Raji (cell line): ENCODE measurements around the gene POU2AF1.

ENCODE experiments used
- POLR2A ChIP-seq: IDR thresholded peaks from 2 replicates; pipeline ENCODE4 v1.6.1; 2011; ENCODE audit warnings: low read depth, low read length, control low read depth; ENCODE audit not compliant: insufficient read depth

POU2AF1 gene, protein sequence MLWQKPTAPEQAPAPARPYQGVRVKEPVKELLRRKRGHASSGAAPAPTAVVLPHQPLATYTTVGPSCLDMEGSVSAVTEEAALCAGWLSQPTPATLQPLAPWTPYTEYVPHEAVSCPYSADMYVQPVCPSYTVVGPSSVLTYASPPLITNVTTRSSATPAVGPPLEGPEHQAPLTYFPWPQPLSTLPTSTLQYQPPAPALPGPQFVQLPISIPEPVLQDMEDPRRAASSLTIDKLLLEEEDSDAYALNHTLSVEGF

DNA sequence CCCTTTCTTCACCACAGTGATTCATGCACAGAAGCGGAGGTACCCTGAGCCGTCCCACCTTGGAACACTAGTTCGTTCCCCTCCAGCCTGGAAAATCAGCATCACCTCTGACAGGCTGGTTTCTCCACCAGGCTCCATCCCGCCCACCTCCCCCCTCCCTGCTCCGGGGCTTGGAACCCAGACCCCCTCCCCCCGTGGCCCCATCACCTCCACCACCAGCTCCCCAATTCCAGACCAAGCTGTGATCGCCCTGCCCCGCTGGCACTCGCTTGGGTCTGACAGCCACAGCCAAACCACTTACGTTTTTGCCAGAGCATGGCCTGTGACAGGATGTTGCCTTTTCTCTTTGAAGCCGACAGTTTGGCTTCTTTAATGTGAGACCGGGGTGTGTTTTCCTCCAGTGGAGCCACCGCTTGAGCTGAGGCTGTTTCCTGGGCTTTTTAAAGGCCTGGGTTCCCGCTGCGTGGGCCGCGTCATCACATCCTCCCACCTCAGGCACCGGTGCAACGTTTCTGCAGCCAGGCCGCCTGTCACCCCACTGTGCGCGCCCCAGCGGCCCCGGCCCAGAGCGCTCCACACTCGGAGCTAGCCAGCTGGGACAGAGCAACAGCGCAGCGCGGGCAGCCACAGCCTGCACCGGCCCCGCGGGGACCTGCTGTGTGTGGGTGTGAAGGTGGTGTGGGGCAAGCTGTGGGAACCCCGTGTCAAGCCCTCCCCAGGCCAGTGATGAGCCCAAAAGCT lies at the start of gene POU2AF1:
POU2AF1 (minus strand) TSS at position 415 of the 741 bp plus-strand sequence; CDS start at position 317, 98 bp downstream.
- TF ChIP-seq POLR2A = peak; percentile 96

GRCh38 chr11:111428113-111428876 lies 49.2 kb upstream of the POU2AF1 start:
- TF ChIP-seq POLR2A = no peak

- TF ChIP-seq POLR2A = no peak
These were observed 48.4 kb upstream of the POU2AF1 start for GRCh38 chr11:111427471-111427912.

DNA sequence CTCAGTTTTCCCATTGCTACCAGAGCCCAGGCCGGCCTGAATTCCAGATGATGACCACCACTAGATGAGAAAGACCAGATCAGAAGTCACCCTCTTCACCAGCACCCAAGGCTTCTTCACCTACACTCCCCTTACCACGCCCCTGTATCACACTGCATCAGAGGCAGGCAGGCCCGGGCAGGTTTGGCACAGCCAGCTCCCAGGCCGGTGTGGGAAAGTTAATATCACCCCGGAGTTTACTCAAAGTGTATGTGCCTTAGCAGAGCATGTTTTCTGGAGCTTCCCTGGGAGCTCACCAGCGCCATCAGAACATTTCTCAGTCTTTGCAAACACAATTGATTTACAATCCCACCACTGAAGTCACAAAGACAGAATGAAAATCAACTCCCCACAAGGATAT lies 47.5 kb upstream of the POU2AF1 start:
- no peak for TF ChIP-seq POLR2A

DNA sequence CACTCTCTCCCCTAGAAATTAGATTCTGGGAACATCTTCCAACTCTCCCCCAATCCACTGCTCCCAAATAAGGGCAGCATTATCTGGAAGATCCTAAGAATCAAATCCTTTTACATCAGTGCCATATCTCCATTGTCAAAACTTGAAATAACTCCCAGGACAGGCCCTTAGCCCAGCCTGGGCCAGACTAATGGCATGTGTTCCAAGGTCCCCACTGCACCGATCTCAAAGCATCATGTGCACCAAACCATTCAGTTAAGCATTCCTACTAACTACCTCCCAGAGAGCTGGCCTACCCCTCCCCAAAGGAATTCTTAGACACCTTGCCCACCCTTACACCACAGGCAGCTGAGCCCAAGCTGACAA lies 44.2 kb upstream of the POU2AF1 start:
- TF ChIP-seq POLR2A = no peak

GRCh38 chr11:111422494-111423249 lies 43.6 kb upstream of the POU2AF1 start:
- TF ChIP-seq POLR2A = 0 out of 2 replicates have a peak, but pooled peaks have one; percentile 25

GRCh38 chr11:111421251-111421650 lies 42.2 kb upstream of the POU2AF1 start:
- TF ChIP-seq POLR2A = no peak

GRCh38 chr11:111419641-111420327 lies 40.7 kb upstream of the POU2AF1 start:
- TF ChIP-seq POLR2A = no peak

DNA sequence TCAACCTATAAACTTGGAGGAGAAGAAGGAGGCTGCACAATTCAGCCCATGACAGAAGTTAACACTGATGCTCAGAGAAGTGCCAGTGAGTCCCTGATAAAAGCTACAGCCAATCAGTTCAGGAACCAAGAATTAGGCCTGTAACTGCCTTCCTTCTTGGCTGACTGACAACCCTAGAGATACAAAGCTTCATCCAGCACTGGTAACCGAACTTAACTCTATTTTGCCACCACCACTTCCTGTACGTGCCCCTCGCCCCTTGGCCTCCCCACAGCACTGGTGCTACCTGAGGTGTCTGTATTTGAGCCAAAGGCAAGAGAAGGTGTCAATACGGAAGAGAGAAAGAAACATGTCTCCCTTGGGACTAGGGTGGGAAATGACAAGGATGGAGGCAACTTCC lies 40.1 kb upstream of the POU2AF1 start:
- no peak; the same call in 1 of the 2 replicates for TF ChIP-seq POLR2A

DNA sequence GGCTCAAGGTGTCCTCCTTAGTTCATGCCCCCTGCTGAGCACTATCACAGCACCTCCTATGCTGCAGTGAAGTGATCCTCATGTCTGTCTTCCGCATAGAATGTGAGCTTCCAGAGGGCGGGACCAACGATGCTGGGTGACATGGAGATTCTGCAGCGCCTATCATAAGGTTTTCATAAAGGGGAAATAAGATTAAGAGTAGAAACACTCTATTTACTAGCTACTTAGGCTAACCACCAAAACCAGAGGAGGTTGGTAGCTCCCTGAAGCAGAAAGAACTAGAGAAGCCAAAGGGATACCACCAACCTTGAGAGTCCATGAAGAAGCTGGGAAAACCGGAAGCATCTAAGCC lies 39.3 kb upstream of the POU2AF1 start:
- TF ChIP-seq POLR2A = no peak

GRCh38 chr11:111417766-111418435 lies 38.8 kb upstream of the POU2AF1 start:
- TF ChIP-seq POLR2A = no peak

GRCh38 chr11:111417011-111417765 lies 38.1 kb upstream of the POU2AF1 start:
- TF ChIP-seq POLR2A = peak; percentile 65

GRCh38 chr11:111416231-111416960 lies 37.3 kb upstream of the POU2AF1 start:
- TF ChIP-seq POLR2A = peak; percentile 30; the same call in 1 of the 2 replicates

GRCh38 chr11:111414936-111415335 lies 35.9 kb upstream of the POU2AF1 start:
- TF ChIP-seq POLR2A = peak; percentile 39; the same call in 1 of the 2 replicates
